WI38 (cell line): ENCODE data around the gene AHCYL2.

Source experiments
- H3K4me3 ChIP-seq: 2 replicates; pipeline ENCODE4 v1.5.1; 2011; ENCODE audit warnings: low read depth, mild to moderate bottlenecking, control low read depth, low read length
- TF ChIP-seq, protein P1 (sequence below): IDR thresholded peaks from 2 replicates; pipeline ENCODE4 v1.5.1; 2012; ENCODE audit warnings: low read depth, mild to moderate bottlenecking, control low read depth, low read length

The AHCYL2 gene

DNA sequence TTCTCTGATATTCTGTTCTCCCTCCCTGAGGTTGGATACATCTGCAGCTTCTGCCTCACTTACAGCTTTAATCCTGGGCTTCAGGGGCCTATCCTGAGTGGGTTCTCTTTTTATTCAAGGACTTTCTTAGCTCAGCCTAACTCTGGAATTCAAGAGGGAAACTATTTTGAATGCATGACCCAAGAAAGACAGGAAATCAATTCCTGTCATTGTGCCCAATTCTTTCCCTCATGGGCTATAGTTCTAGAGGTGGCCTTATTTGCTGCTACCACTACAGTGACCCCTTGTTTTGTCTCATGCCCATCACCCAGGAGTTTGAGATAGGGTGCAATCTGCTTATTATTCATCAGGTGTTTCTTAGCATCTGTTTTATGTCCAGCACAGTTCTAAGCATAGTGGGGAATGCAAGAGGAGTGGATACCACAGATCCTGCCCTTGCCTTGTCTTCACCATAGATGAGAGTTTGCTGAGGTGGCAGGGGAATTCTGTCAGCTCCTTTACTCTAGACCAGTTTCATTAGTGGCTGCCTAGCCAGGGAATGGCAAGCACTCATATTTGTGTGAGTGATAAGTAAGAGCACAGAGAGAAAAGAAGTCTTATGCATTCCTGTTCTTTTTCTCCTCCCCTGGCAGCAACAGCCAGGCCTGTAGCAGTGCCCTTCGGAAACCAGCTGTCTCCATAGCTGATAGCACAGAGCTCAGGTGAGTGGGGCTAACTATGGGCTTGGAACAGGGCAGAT lies 228.8 kb downstream of the AHCYL2 start:
- TF ChIP-seq, protein P1, sequence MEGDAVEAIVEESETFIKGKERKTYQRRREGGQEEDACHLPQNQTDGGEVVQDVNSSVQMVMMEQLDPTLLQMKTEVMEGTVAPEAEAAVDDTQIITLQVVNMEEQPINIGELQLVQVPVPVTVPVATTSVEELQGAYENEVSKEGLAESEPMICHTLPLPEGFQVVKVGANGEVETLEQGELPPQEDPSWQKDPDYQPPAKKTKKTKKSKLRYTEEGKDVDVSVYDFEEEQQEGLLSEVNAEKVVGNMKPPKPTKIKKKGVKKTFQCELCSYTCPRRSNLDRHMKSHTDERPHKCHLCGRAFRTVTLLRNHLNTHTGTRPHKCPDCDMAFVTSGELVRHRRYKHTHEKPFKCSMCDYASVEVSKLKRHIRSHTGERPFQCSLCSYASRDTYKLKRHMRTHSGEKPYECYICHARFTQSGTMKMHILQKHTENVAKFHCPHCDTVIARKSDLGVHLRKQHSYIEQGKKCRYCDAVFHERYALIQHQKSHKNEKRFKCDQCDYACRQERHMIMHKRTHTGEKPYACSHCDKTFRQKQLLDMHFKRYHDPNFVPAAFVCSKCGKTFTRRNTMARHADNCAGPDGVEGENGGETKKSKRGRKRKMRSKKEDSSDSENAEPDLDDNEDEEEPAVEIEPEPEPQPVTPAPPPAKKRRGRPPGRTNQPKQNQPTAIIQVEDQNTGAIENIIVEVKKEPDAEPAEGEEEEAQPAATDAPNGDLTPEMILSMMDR: no peak
- no peak overlapping the region for H3K4me3 ChIP-seq

DNA sequence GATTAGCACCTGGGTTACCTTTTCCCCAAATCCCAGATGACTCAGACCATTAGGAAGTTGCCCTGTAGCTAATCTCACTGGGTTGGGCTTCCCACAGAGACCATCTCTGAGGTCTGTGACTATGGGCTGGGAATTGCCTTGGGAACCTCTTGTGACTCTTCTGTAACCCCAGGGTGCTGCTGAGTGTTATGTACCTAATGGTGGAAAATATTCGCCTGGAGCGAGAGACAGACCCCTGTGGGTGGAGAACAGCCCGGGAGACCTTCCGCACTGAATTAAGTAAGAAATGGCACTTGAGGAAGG lies 229.4 kb downstream of the AHCYL2 start:
- H3K4me3 ChIP-seq: no peak overlapping the region
- TF ChIP-seq, protein P1: no peak

DNA sequence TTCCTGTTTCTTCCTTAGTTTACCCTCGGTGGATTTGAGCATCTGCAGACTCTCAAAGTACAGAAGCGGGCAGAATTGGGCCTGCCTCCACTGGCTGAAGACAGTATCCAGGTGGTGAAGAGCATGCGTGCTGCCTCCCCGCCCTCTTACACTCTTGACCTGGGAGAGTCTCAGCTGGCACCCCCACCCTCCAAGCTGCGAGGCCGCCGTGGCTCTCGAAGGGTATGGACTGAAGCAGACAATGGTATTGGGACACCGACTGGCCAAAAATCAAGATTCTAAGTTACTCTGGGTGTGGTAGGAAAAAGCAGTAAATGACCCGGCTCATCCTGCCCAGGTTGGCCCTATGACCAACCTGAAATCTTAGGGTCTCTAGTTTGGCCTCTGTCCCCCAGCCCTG lies 231.6 kb downstream of the AHCYL2 start:
- H3K4me3 ChIP-seq: no peak overlapping the region
- TF ChIP-seq, protein P1: no peak

DNA sequence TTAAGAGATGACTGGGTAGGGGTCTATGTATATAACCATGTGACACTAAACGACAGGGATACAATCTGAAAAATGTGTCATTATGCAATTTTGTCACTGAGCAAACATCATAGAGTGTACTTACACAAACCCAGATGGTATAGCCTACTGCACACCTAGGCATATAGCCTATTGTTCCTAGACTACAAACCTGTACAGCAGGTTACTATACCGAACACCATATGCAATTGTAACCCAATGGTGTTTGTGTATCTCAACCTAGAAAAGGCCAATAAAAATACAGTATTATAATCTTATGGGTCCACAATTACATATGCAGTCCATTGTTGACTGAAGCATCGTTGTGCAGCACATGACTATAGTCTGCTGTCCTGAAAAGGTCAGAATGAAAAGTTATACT lies 232.3 kb downstream of the AHCYL2 start:
- no peak overlapping the region for H3K4me3 ChIP-seq
- TF ChIP-seq, protein P1: no peak

DNA sequence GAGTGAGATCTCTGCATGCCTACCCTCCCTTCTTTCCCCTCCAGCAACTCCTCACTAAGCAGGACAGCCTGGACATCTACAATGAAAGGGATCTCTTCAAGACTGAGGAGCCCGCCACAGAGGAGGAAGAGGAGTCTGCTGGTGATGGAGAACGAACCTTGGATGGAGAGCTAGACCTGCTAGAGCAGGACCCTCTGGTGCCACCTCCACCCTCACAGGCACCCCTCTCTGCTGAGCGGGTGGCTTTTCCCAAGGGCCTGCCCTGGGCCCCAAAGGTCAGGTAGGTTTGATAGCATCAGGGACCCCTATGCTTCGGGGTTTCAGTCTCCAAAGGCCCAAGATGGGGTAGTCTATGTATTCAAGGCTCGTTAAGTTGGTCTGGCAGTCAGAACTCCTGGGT lies 233.3 kb downstream of the AHCYL2 start:
- no peak overlapping the region for H3K4me3 ChIP-seq
- TF ChIP-seq, protein P1: no peak

DNA sequence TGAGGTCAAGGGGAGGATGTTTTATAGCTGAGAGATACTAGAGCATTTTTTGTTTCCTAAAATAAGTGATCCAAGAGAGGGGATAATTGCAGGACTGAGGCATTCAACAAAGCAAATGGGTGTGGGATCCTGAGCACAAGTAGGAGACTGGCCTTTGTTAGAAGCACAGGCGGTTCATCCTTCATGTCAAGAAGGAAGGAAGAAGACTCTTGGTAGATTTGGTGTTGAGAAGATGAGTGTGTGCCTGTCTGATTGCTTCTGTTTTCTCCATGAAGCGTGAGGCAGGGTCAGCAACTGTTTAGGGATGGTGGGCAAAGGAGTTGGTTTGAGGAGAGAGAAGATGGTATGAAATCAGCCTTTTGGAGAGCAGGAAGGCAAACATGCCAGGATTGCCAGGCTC lies 237.0 kb downstream of the AHCYL2 start:
- H3K4me3 ChIP-seq: no peak overlapping the region
- TF ChIP-seq, protein P1: no peak

DNA sequence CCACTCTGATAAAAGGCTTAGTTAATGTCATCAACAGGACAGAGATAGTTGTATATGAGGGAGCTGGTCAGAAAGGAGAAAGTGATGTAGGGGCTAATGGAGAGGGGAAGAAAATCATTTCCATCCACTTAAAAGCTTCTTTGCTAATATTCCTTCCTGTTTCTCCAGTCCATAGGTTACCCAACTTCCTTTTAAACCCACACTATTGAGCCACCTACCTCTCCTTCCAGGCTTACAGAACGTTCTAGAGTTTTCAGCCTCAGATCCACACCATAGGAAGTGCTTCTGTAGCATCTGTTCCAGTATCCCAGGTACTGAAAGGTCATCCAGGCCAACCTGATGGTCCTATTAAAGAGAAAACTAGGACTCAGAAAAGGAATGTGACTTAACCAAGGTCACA lies 237.6 kb downstream of the AHCYL2 start:
- TF ChIP-seq, protein P1: no peak
- H3K4me3 ChIP-seq: no peak overlapping the region
